ENCODE results near the gene RFX1. TPM values are rescaled to one million over a fixed set of nuclear protein-coding genes. Genes with fewer than 3 reads are reported as not detected.
"Not testable (repeated sequence)": the region's sequence is repeated elsewhere in the genome, so short reads cannot be mapped to it uniquely, and the experiment has no call there.

RFX1 gene
- total RNA-seq, 1 experiment from 2014 or later: 3.1 TPM

DNA sequence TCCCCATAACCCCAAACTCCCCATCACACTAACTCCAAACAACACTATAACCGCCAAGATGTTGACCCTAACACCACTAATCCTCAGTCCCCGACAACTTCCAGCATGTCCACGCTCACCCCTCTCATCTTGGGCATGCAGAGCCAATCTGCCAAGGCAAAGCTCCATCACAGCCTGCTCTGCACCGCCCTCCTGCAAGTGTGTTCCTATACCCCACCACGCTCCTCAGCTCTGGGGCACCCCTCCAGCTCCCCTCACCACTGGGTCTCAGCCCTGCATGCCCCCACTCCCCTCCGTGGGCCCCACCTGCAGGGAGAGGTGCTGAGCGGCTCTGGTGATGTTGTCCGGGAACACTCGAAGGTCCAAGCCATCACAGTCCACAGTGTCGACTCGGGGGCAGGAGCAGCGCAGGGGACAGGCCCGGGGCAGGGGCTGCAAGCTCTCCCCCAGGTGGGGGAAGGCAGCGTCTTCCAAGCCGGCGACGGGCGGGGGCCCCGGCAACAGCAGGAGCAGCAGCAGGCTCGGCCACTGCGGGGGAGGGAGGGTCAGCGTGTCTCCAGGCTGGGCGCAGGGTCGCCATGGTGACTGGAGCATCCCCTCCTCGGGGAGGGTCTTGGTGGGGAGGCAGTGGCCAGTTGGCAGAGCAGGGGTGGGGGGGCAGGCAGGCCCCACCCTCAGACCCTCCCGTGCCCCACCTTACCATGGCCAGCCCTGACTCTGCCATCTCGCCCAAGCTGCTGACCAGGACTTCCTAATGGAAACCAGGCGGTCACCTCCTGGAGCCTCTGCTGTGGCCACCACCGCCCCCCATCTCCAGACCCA lies 68.4 kb downstream of the RFX1 start:
- no peak for DNase-seq (ENCODE audit: low read depth)

DNA sequence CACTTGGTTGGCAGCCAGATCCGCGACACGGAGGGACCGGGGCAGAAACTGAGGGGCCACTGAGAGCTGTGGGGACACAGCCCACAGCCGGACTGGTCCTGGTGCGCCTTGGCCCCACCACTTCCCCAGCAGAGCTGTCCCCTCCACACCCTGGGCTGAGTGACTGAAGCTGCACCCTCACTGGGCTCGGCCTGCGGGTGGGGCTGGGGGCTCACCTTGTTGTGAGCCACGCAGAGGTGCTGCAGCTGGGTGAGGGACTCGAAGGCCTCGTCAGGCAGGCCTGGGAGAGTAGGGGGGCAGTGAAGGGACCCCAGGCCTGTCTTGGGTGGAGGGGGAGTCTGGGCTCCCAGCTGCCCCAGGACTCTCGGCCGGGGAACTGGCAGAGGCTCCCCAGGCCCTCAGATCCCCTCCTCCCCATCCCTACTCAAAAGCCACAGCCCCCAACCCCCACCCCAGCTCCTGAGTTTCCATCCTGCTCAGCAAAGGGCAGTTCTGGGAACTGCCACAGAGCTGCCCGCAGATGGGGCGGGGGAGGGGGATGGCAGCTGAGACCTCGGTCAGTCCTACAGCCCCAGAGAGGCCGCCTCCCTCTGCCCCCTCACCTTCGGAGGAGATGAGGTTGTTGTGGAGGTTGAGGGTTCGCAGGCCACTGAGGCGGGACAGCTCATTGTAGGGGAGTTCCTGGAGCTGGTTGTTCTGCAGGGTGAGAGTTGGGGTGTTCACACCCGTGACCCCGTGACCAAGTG lies 70.2 kb downstream of the RFX1 start:
- DNase-seq (ENCODE audit: low read depth): no peak

DNA sequence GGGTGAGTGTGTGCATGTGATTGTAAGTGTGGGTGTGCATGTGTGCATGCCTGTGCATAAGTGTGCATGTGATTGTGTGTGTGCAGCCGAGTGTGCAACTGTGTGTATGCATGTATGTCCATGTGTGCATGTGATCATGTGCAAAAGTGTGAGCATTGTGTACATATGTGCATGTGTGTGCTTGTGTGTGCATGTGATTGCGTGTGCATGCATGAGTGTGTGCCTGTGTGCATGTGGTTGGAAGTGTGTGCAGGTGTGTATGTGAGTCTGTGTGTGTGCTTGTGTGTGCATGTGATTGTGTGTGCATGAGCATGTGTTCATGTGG lies 71.4 kb downstream of the RFX1 start:
- DNase-seq (ENCODE audit: low read depth): no peak

DNA sequence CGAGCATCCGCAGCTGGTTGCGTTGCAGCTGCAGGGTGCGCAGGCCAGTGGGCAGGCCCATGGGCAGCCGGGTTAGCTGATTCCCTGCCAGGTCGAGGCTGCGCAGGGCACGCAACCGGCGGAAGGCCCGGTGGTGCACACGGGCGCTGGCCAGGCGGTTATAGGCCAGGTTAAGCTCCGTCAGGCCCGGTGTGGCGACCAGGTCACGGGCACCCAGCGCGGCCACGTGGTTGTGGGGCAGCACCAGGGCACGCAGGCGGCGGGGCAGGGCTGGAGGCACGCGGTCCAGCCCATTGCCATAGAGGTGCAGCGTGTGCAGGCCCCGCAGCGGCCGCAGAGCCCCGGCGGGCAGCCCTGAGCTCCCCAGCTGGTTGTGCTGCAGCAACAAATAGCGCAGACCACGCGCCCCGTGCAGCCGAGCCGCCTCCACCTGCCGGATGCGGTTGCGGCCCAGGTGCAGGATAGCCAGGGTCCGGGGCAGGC lies 73.2 kb downstream of the RFX1 start:
- DNase-seq (ENCODE audit: low read depth): no peak

DNA sequence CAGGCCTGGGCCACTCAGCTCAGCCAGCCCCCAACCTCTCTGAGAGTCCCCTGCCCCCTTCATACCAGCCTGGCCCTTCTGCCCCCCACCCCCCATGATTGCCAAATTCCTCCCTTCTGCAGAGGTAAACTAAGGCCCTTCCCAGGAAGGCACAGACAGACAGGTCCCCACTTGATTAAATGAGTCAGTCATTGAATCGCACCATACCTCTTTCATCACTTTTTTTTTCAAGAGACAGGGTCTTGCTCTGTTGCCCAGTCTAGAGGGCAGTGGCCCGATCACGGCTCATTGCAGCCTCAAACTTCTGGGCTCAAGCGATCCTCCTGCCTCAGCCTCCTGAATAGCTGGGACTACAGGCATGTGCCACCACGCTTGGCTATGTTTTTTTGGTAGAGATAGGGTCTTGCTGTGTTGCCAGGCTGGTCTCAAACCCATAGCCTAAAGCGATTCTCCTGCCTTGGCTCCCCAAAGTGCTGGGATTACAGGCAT lies 73.9 kb downstream of the RFX1 start:
- DNase-seq (ENCODE audit: low read depth): no peak

DNA sequence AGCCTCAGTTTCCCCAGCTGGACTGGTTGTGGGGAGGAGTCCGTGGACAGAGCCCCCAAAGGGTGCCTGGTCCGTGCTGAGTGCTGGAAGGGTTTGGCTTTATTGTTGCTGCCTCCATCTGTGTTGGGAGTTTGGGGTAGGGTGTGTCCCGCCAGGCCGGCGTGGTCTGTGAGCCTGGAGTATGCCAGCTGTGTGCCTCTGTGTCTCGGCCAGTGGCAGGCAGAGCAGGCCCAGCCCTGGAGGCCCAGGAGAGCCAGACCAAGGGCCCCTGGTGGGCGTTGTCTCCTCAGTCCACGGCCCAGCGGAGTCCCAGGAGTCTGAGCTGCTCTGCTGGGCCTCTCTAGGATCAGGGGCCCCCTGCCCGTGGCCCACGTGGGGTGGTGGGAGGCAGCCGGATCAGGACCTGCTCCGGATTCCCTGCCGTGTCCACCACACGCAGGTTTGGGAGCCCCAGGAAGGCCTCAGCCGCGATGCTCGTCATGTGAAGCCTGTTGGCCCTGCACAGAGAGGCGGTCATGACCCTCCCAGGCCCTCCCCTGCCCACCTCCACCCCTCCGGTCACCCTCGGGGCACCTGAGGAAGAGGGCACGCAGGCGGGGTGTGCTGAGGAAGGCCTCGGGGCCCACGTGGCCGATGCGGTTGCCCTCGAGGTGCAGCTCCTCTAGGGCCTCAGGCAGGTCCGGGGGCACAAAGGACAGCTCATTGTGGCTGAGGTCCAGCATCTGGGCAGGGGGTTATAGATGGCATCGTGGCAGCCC lies 74.5 kb downstream of the RFX1 start:
- DNase-seq (ENCODE audit: low read depth): no peak

DNA sequence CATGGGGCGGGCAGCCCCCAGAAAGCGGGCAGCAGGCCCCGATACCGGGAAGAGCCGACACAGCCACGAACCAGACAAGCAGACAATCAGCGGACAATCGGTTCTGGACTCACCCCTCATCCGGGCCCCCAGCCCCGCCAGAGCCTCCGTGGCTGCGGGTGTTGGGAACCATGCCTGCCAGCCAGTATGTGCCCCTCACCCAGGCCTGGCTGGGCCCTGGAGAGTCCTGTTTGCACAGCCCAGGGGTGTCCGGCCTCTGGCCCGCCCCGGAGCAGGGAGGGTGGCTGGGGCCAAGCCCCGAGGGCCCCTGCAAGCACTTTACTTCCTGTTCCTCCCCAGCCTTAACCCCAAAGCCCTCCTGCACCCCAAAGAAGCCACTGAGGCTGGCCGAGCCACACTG lies 75.7 kb downstream of the RFX1 start:
- DNase-seq (ENCODE audit: low read depth): no peak

DNA sequence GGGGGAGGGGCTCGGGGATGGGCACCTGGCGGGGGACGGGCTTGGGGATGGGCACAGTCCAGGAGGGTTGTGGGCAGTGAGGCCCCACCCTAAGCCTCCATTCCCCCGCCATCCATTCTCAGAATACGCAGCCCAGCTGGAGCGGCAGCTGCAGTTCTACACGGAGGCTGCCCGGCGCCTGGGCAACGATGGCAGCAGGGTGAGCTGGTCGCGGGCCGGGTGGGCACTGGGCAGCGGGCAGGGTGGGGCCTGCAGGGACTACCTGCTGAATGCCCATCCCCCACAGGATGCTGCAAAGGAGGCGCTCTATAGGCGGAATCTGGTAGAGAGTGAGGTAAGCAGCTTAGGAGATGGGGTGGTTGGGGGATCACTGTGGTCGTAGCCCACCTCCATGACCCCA lies 76.2 kb downstream of the RFX1 start:
- DNase-seq (ENCODE audit: low read depth): no peak

DNA sequence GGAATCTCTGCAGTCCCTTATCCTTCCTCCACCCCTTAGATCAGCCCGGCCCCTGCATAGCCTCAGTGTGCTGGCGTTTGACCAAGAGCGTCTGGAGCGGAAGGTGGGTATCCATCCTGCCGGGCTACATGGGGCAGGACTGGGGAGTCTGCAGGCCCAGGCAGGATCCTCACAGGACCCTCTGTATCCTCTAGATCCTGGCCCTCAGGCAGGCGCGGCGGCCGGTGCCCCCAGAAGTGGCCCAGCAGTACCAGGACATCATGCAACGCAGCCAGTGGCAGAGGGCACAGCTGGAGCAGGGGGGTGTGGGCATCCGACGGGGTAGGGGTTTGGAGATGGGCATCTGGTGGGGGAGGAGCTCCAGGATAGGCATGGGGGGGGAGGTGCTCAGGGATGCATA lies 76.8 kb downstream of the RFX1 start:
- DNase-seq (ENCODE audit: low read depth): no peak

DNA sequence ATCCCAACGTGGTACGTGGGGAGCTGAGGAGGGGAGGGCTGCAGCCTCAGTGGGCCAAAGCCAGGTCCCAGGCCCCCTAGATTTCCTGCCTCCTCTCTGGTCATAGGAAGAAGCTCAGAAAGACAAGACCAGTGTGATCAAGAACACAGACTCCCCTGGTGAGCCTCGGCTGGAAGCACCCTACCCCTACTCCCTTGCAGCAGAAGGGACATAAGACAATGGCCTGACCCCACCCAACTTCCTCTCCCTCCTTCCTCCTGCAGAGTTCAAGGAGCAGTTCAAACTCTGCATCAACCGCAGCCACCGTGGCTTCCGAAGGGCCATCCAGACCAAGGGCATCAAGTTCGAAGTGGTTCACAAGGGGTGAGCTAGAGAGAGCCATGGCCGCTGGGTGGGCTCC lies 79.4 kb downstream of the RFX1 start:
- DNase-seq (ENCODE audit: low read depth): no peak

DNA sequence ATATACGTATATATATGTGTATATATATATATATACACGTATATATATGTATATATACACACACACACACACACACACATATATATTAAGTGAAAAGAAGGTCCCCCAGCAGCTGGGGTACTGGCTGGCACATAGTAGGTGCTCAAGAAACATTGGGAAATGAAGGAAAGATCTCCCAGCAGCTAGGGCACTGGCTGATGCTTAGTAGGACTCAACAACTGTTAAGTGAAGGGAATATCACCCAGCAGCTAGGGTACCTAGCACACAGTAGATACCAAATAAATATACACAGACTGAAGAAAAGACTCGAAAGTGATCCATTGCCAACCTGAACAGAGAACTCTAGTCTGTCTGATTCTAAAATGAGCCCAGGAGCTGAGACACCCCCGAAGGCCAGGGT lies 80.1 kb downstream of the RFX1 start:
- no peak for DNase-seq (ENCODE audit: low read depth)

DNA sequence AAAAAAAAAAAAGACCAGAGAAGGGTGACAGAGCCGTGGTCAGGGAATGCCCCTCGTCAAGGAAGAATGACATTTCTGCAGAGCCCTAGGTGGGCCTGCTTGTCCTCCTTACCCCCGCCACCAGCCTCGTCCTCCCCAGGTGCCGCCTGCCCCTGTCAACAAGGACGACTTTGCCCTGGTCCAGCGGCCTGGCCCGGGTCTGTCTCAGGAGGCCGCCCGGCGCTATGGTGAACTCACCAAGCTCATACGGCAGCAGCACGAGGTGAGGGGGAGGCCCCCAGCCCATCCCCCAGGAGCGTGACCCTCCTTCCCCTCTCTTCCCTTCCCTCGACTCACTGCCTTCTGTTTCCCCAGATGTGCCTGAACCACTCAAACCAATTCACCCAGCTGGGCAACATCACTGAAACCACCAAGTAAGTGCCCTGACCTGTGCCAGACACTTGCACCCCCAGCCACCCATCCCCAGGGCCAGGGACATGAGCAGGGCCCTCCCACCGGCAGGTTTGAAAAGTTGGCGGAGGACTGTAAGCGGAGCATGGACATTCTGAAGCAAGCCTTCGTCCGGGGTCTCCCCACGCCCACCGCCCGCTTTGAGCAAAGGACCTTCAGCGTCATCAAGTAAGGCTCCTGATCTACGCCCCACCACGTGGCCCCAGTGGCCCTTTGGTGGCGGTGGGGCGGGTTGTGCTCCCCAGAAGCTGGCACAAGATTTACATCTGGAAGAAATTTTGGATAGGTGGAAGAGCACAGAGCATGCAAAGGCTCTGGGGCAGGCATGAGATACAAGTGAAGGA lies 82.7 kb downstream of the RFX1 start:
- DNase-seq (ENCODE audit: low read depth): no peak

DNA sequence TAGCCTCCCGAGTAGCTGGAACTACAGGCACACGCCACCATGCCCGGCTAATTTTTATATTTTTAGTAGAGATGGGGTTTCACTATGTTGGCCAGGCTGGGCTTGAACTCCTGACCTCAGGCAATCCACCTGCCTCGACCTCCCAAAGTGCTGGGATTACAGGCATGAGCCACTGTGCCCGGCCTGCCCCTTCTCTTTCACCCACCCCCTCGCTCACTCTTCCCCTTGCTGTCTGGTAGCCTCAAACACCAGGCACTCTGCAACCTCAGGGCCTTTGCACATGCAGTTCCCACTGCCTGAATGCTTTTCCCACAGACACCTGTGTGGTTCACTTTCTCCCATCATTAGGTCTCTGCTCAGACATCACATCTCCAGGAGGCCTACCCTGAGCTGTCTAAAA lies 84.0 kb downstream of the RFX1 start:
- DNase-seq (ENCODE audit: low read depth): not testable (repeated sequence)

DNA sequence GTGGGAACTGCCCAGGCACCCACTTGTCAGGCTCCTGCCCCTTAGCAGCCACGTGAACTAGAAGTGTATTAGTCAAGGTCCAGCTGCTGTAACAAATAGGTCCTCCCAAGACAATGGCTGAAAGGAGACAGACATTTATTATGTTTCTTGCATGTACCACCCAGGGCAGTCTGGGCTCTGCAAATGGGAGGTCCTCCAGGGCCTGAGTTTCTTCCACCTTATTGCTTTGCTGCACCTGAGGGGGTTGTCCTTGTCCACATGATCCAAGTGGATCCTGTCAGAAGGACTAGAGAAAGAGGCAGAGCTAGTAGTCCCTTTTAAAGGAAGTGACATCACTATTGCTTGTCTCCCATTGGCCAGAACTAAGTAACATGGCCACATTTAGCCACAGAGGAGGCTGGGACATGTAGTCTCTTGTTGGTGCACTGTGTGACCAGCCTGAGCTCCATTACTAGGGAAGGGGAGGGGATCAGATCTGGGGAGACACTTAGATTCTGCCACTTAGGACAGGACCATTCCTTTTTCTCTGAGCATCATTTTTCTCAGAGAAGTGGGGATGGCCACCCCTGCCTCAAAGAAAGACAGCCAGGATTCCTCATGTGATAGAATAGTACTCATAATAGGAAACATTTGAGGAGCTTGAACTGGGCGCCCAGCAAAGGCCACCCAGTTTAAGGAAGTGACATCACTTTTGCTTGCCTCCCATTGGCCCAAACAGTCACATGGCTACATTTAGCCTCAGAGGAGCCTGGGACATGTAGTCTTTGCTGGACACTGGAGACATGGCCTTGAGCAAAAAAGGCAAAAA lies 85.0 kb downstream of the RFX1 start:
- peak; percentile 85 for DNase-seq (ENCODE audit: low read depth)

DNA sequence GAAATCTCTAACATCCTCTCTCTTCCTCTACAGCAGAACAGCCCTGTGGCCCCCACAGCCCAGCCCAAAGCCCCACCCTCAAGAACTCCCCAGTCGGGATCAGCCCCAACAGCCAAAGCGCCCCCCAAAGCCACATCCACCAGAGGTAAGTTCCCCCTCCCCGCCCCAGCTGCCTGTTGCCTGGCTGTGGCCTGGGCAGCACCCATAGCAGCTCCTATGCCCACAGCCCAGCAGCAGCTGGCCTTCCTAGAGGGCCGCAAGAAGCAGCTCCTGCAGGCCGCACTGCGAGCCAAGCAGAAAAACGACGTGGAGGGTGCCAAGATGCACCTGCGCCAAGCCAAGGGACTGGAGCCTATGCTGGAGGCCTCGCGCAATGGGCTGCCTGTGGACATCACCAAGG lies 85.6 kb downstream of the RFX1 start:
- no peak for DNase-seq (ENCODE audit: low read depth)

DNA sequence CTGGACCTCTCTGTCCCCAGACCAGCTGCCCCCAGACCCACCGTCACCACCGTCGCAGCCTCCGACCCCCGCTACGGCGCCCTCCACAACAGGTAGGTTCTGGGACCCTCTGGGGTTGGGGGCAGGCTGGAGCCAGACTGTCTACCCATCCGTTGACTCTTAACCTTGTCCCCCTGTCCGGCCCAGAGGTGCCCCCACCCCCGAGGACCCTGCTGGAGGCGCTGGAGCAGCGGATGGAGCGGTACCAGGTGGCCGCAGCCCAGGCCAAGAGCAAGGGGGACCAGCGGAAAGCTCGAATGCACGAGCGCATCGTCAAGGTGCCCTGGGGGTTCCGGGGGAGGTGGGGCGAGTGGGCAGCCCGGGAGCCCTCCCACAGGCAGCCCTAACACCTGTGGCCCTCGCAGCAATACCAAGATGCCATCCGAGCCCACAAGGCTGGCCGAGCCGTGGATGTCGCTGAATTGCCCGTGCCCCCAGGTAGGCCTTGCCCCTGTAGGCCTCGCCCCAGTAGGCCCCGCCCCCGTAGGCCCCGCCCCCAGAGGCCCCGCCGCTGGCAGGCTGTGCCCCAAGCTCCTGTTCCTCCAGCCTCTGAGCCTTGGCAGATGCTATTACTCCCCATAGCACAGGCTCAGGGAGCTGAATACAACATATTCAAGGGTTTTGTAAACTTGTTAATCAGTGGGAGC lies 87.3 kb downstream of the RFX1 start:
- no peak for DNase-seq (ENCODE audit: low read depth)

DNA sequence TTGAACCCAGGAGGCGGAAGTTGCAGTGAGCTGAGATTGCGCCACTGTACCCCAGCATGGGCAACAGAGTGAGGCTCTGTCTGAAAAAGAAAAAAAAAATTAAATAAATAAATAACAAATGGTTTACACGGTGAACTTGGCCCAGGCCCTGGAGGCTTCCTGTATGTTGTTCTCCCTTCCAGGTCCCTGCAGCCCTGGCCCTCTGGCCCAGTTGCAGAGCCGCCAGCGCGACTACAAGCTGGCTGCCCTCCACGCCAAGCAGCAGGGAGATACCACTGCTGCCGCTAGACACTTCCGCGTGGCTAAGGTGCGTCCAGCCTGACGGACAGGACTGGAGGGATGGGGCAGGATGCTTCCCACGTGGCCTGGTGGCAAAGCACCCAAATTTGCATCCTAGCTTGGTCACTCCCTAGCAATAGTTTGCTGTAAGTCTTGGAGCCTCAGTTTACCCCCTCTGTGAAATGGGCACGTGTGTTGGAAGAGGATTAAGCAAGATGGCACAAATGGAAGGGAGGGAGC lies 88.2 kb downstream of the RFX1 start:
- no peak for DNase-seq (ENCODE audit: low read depth)

DNA sequence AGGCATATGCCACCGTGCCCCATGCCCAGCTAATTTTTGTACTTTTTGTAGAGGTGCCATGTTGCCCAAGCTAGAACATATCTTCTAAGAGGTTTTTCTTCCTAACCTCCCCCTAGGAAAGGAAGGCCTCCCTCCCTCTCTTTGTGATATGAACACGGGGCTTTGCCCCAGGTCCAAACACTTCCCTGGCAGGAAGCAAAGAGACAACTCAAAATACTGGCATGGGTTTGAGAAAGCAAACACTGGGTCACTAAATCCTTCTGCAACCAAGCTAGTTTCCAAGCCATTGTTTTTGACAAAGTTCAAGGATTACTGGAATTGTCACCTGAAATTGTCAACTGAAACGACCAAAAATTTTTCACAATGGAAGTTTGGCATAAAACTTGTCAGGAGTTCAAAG lies 91.3 kb downstream of the RFX1 start:
- no peak for DNase-seq (ENCODE audit: low read depth)

DNA sequence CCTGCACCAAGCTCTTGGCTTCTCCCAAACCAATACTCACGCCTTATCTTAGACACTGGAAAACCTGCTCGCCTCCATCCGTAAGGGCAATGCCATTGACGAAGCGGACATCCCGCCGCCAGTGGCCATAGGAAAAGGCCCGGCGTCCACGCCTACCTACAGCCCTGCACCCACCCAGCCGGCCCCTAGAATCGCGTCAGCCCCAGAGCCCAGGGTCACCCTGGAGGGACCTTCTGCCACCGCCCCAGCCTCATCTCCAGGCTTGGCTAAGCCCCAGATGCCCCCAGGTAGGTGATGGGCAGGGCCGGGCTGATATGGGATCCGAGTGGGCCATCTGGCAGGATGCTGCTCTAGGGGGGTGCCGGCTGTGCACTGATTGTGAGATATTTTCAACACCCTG lies 92.8 kb downstream of the RFX1 start:
- no peak for DNase-seq (ENCODE audit: low read depth)

All from HT1080 (cell line).